ENCODE measurements around the gene SPATS2.
"Not testable (repeated sequence)": the region's sequence is repeated elsewhere in the genome, so short reads cannot be mapped to it uniquely, and the experiment has no call there.

Gene SPATS2

DNA sequence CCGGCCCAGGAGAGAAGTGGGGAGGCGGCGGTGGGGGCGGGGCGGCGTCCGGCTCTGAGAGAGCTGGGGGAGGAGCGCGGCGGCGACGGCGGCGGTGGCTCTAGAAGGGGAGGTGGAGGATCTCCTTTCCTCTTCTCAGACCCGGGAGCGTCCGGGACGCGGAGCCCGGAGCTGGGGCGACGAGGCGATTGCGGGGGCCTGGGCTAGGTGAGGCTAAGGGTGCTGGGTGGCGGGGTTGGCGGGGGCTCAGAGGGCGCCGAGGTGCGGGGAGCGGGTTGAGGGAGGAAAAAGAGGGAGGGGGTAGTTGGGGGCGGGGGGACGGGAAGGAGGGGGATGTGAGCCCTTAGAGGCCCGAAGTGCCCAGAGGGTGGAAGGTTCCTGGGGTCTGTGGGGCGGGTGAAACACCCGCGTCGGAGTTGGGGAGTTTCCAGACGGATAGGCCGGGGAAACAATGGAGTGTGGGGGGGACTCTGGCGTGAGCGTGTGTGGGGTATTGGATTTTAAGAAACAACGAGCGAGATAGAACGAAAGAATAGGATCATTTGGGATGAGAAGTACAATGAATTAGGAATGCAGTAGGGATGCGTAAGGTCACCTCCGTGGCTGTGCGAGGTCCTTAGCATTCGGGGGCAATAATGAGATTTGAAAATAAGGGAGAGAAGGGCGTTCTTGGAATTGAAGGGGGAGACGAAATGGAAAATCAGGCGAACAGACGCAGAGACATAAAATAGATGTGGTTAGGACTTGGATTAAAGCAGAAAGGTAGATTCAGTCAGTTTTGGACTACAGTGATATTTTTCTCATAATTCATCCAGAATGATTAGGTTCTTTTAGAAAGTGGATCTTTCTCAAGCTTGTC lies at the start of gene SPATS2:
SPATS2 (plus strand) TSS at position 82 of the 859 bp plus-strand sequence. CDS start 93,551 bp downstream, outside the sequence.
- no peak for TF ChIP-seq CTCF (IDR thresholded peaks at IDR 0.05)
- H3K4me3 ChIP-seq (ENCODE audit: low read depth in 1 of 2, low read length in 1 of 2): peak within 1 kb of the TSS; percentile 73 to 82
- peaks cover 12 to 20% of the 10 kb centered on the region in 2 experiments for H3K4me1 ChIP-seq (ENCODE audit: control insufficient read depth in 1 of 2, insufficient read depth in 1 of 2, low read depth in 1 of 2, low read length in 1 of 2)
- H3K9me3 ChIP-seq: no peaks in the 10 kb centered on the region
- no peaks in the 10 kb centered on the region for H3K36me3 ChIP-seq
- H3K27me3 ChIP-seq: peaks cover 38% of the 10 kb centered on the region
- H3K27ac ChIP-seq: no peak within 1 kb of the TSS

GRCh38 chr12:49320411-49321103 lies 46.7 kb upstream of the SPATS2 start:
- not testable (repeated sequence) for H3K27ac ChIP-seq; H3K4me3 ChIP-seq (ENCODE audit: low read depth in 1 of 2, low read length in 1 of 2); H3K9me3 ChIP-seq; H3K36me3 ChIP-seq
- Histone ChIP-seq H3K4me1 (ENCODE audit: control insufficient read depth in 1 of 2, insufficient read depth in 1 of 2, low read depth in 1 of 2, low read length in 1 of 2) (peaks cover 18 to 20% of the 10 kb centered on the region in 2 experiments), H3K27me3 (peaks cover 26% of the 10 kb centered on the region)

DNA sequence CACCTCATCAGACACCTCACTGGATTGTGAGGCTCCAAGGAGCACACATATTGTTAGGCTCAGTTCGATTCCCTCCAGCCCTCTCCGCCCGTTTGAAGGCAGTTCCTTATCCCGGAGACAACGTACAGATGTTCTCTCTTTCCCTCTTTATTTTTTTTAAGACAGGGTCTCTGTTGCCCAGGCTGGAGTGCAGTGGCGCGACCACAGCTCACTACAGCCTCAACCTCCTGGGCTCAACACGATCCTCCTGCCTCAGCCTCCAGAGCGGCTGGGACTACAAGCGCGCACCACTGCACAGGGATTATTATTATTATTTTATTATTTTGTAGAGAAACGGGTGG lies 44.9 kb upstream of the SPATS2 start:
- peaks cover 18 to 20% of the 10 kb centered on the region in 2 experiments for H3K4me1 ChIP-seq (ENCODE audit: control insufficient read depth in 1 of 2, insufficient read depth in 1 of 2, low read depth in 1 of 2, low read length in 1 of 2)
- H3K9me3 ChIP-seq: no peaks in the 10 kb centered on the region
- H3K27ac ChIP-seq: peak overlapping the region; percentile 38
- no peak for TF ChIP-seq CTCF (IDR thresholded peaks at IDR 0.05)
- peaks cover 12% of the 10 kb centered on the region for H3K36me3 ChIP-seq
- peak overlapping the region; percentile 86 to 93 for H3K4me3 ChIP-seq (ENCODE audit: low read depth in 1 of 2, low read length in 1 of 2)
- peaks cover 13% of the 10 kb centered on the region for H3K27me3 ChIP-seq

- H3K27ac ChIP-seq: peak within 1 kb of the TSS; percentile 38
- peaks cover 12% of the 10 kb centered on the region for H3K27me3 ChIP-seq
- peak within 1 kb of the TSS; percentile 86 to 93 for H3K4me3 ChIP-seq (ENCODE audit: low read depth in 1 of 2, low read length in 1 of 2)
- H3K9me3 ChIP-seq: no peaks in the 10 kb centered on the region
- peaks cover 13% of the 10 kb centered on the region for H3K36me3 ChIP-seq
- H3K4me1 ChIP-seq (ENCODE audit: control insufficient read depth in 1 of 2, insufficient read depth in 1 of 2, low read depth in 1 of 2, low read length in 1 of 2): peaks cover 18 to 20% of the 10 kb centered on the region in 2 experiments
- TF ChIP-seq CTCF (IDR thresholded peaks at IDR 0.05): peak; percentile 30
Measured at GRCh38 chr12:49322708-49323523, 44.3 kb upstream of the SPATS2 start, which contains the start of gene TROAP. Gene TROAP (plus strand): TSS chr12:49323255. CDS start chr12:49323609, 354 bp downstream.

- H3K4me3 ChIP-seq (ENCODE audit: low read depth in 1 of 2, low read length in 1 of 2): peak overlapping the region; percentile 86 to 93
- H3K27ac ChIP-seq: no peak overlapping the region
Measured at GRCh38 chr12:49323524-49324097, 43.7 kb upstream of the SPATS2 start.

More at GRCh38 chr12:49323524-49324097, 43.7 kb upstream of the SPATS2 start:
- Histone ChIP-seq H3K27me3 (peaks cover 7% of the 10 kb centered on the region), H3K36me3 (peaks cover 16% of the 10 kb centered on the region), H3K4me1 (ENCODE audit: control insufficient read depth in 1 of 2, insufficient read depth in 1 of 2, low read depth in 1 of 2, low read length in 1 of 2) (peaks cover 18 to 20% of the 10 kb centered on the region in 2 experiments), H3K9me3 (no peaks in the 10 kb centered on the region)
- TF ChIP-seq CTCF (IDR thresholded peaks at IDR 0.05): no peak
